Fibroblast of lung (primary cell): ENCODE data around the gene CHST11.

Experiments
- CTCF ChIP-seq, 2 donors: IDR thresholded peaks in 1 of 2; conservative IDR thresholded peaks in 1 of 2; 1 replicate in 1 of 2; 2 replicates in 1 of 2; pipeline ENCODE4 v1.5.1; 2011 to 2012; ENCODE audit warnings: low read length in 2 of 2, control low read depth in 1 of 2, inconsistent platforms in 1 of 2, low read depth in 1 of 2, mild to moderate bottlenecking in 1 of 2
- EZH2 ChIP-seq: IDR thresholded peaks from 2 replicates; pipeline ENCODE4 v1.5.1; 2012; ENCODE audit warnings: low read length, control low read depth, mild to moderate bottlenecking; ENCODE audit errors: missing control alignments

GRCh38 chr12:104763168-104763805, 306.5 kb downstream of the CHST11 start:
- no peak for TF ChIP-seq CTCF (conservative IDR thresholded peaks at IDR 0.05 in 1 of 2, IDR thresholded peaks at IDR 0.05 in 1 of 2; ENCODE audit: low read depth in 1 of 2, low read length in 2 of 2)
- no peak for TF ChIP-seq EZH2
